HG03066 (cell line): ENCODE data around the gene ARL3.
A peak's percentile ranks its signal among the peaks of the same experiment; 100 is the strongest.

Experiments used
- ATAC-seq: cut with Tn5 transposase; IDR thresholded peaks from one replicate; pipeline ENCODE4 v1.9.1; 2021; ENCODE audit warnings: low read depth; ENCODE audit not compliant: unreplicated experiment

The ARL3 gene

DNA sequence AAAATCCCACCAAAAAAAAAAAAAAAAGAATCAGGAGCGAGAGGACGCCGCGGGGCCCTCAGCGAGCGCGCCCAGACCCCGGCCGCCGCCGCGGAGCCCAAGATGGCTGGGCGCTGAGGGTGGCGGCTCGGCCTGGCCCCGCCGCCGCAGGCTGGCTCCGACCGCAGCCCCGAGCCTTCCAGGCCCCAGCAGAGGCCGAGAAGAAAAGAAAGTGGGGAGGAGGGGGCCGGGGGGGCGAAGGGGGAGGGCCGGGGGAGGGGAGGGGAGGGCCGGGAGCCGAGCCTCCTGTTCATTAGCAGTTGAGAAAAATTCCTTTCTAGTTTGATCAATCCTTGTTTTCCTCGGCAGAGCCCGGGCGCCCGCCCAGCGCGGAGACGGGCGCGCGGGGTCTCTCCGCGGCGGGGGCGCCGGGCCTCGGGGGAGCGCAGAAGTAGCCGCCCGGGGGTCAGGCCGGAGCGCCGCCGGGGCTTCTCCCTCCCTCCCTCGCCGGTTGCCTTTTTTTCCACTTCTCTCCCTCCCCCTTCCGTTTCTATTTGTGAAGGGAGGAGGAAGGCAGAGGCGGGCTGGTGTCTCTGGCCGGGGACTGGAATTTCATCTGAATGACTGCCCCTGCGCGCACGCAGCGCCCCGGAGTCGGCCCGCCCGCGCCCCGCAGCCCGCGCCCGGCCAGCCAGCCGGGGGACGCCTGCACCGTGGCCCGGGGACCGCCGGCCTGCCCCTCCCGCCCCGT is 70.7 kb downstream of the ARL3 start:
- no peak for ATAC-seq

DNA sequence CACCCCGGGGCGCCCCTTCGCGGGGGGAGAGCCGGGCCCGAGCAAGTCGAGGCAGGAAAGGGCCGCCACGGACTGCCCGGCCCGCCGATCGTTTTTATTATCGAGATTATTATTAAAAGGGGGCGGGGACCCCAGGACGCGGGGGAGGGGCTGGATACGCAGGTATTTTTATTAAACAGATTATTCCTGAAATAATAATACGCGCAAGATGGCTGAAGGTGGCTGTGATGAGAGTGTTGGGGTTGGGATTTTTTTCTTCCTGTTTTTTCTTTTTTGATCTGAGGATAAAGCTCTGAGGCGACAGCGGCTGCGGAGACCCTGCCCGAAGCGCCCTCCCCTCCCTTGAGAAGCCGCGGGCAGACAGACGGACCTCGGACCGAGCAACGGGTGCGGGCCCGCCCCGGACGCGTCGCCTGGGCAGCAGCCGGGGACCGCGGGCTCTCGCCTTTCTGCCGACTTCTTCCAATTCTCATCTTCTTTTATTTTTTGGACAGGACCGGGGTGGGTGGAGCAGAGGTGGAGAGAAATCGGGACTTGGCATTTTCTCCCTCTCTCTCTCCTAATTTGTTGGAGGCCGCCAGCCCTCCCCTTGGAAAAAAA is 71.4 kb downstream of the ARL3 start:
- no peak for ATAC-seq

DNA sequence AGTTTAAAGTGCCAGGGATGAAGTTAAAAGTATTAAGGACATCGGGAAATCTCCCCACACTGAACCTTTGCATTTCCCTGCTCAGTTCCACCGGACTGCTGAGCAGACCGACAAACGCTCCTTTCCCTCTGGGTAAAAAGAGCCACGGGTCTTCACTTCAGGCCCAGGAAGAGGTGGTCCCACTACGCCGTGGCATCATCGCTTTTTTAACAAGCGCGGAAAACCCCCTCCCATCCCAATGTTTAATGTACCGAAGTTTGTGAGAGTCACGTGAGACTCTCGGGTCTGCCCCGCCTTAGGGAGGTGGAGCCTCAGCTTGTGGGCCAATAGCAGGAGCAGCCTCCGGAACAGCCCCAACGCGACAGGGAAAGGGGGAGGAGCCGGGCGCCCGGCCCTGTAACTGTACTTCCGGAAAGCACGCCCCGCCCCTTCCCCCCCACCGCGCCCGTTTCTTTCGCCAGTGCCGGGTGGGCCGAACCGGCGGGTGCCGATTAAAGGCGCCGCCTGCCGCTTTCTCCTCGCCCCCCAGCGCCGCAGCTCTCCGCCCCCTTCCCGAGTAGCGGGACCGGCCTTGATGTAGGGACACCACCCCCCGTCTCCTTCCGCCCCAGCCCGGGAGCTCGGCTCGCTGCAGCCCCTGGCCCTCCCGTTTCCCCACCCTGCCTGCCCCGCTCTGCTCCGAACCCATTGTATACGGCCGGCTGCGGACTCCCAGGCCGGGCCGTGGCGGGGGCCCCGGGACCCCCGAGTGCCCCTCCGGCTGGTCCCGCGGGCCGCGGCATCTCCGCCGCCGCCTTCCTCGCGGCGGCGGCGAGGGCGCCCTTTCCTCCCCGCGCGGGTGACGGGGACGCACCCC is 72.1 kb downstream of the ARL3 start:
- ATAC-seq, result peak; percentile 45

DNA sequence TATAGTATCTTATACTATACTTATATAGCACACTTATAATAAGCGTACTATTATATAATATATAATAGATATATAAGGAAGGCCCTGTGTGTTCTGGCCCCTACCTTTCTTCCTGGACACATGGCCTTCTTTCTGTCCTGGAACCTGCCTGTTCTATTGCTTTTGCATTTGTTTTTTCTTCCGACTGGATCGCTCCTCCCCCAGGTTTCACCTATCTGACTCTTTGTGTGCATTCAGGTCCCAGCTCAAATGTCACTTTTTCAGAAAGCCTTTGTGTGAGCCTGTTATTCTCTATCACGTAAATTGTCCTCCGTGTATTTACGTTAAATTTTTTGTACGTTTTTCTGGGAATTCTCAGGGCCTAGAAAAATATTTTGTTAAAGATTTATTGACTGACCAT is 72.8 kb downstream of the ARL3 start:
- ATAC-seq, result no peak

DNA sequence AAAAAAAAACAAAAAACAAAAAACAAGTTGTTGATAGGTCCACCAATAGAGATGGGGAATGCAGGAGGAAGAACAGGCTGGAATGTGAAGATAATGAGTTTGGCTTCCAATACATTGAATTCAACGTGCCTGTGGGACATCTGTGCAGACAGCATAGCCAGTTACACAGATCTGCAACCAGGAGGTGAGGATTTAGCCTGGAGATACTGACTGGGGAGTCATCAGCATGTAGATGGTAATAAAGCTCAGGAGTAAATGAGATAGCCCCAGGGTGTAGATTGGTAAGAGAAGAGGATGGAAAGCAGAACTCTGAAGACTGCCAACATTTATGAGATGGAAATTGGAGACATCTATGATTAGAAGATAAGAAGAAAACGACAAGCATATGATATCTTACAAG is 74.7 kb downstream of the ARL3 start:
- ATAC-seq, result no peak

DNA sequence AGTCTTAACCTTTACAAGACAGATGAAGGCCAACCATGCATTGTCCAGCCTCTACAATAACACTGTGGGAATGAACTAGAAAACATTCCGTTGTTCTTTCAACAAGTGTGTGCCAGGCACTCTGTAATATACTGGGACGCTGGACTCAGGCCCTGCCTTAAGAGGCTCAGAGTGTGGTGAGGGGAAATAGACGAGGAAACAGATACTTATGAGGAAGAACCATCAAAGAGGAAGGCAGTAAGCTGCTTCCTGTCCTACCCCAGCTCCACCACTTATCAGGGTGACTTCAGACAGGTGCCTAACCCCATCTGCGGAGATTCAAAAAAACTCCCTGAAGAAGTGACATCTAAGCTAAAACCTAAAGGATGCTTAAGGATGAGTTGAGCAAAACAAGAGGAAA is 78.8 kb downstream of the ARL3 start:
- no peak for ATAC-seq

DNA sequence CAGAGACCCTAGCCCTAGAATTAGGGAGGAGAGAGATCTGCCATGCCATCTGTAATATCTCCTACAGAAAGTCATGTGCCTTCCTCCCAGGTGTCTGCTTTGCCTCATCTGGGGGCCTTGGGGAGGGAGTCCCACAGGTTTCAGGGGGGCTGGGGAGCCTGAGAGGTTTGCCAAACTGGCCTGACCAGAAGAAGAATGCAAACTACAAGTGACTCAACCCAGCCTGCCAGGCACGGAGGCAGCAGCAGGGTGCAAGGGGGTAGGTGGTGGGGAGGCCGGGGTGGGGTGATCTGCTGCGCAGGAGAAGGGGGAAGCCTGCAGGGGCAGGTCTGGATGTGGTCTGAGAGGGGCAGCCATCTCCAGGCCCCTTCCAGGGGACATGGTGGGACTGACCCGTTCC is 79.5 kb downstream of the ARL3 start:
- no peak for ATAC-seq

DNA sequence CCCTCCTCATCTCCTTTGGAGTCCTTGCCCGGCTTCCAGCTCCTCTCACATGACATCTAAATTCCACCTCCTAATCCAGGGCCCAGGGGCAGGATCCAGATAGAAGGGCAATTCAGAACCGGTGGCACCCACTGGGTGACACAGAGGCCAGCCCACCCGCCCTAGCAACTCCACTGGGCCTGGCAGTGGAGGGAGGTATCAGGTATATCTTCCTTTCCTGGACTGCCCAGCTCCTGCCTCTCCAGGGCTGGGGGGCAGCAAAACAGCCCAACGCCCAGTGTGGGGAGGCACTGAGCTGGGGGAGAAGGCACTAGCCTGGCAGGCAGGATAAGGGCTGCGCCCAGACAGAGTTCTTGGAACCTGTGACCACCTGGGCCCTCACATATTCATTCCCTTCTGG is 80.3 kb downstream of the ARL3 start:
- no peak for ATAC-seq

DNA sequence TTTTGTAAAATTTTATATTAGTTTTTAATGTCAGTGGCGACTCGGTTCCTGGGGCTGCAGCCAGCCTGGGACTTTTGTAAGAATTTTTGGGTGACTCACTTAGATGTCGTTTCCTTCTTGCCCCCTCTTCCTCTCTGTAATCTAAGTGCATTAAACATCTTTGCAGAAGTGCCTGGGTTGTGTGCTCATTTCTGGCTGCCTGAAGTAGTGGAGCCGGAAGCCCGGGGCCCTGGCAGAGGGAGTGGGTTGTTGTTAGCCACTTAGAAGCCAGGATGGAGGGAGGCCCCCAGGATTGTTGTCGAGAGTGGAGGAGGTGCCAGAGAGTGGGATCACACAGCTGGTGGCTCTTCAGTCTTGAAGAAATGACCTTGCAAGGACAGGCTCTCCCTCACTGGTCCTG is 80.9 kb downstream of the ARL3 start:
- no peak for ATAC-seq

DNA sequence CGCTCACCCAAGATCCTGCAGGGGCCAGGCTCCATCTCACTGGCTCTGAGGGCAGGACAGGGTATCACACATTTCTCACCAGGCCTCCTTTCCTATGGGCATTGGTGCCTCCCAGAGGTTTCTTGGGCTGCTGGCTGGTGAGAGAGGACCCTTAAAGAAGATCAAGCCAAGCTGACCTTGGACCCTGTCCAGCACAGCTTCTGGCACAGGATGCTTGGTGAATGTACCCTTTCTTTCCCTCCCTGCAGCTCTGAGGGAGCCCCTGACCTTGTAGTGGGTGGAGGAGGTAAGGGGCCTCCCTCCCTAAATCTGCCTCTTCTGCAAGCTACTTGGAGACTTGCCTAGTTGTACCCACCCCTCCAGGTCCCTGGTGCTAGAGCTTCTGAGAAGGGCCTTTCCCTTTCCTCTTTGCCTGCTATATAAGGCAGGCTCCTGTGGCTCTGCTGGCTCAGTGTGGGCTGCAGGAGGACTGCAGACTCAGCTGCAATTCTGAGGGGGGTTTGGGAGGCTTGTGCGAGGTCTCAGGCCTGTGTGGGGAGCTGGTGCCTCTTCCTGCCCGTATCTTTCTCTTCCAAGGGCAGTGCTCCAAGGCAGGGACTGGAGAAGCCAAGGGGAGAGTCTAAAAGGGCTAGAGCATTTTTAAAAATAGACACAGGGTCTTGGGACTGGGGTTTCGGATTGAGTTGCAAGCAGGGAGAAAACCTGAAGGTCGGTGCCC is 81.6 kb downstream of the ARL3 start:
- no peak for ATAC-seq

DNA sequence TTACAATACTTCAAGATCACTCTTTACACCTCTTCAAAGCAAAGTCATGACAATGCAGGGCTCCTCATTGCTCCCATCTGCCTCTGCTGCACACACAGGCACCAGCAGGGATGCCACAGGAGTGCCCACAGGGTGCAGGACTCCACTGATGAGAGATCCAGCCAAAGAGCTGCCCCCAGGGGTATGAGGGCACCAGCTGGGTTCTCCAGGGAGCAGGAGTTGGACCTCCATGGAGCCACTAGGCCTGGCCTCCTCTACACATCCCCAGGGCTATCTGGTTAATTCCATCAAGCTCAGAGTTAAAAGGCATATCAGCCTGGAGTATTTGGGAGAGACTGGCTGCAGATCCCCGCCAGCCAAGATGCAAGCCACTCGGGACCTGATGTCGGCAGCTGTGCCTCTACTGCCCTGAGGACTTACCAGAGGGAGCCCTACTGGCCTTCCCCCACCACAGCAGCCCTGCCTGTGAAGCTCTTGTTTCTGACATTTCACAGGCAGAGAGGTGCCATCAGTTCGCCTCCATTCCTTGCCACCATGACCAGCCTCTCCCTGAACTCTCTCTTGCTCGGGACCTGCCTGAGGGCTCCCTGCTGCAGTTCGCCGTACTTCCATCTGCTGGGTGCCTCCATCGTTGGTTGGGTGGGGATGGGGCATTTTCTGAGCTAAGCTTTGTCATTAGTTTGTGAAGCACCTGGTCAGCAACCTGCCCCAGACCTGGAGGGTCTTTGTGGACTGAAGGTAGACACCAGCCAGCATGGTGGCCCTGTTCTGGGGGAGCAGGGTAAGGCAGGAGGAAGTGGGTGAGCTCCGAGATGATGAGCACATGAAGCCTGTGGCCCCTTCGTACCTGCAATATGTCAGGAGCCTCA is 82.4 kb downstream of the ARL3 start:
- no peak for ATAC-seq

DNA sequence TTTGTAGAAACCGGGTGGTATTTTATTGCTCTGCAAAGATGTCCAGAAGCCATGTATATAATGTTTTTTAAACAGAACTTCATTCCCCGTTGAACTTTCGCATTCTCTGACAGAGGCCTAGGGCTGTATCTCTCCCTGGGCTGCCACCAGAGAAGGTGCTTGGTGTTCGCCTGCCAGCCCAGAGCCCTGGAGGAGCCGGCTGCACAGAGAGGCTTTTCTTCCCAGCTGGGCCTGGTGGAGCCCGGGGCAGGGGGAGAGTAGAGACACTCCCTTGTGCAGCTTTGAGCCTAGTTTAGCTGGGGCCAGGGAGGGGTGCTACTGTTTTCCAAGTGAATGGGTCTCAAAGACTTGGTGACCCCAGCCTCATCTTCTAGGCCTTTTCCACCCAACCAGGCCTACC is 83.5 kb downstream of the ARL3 start:
- ATAC-seq, result no peak

DNA sequence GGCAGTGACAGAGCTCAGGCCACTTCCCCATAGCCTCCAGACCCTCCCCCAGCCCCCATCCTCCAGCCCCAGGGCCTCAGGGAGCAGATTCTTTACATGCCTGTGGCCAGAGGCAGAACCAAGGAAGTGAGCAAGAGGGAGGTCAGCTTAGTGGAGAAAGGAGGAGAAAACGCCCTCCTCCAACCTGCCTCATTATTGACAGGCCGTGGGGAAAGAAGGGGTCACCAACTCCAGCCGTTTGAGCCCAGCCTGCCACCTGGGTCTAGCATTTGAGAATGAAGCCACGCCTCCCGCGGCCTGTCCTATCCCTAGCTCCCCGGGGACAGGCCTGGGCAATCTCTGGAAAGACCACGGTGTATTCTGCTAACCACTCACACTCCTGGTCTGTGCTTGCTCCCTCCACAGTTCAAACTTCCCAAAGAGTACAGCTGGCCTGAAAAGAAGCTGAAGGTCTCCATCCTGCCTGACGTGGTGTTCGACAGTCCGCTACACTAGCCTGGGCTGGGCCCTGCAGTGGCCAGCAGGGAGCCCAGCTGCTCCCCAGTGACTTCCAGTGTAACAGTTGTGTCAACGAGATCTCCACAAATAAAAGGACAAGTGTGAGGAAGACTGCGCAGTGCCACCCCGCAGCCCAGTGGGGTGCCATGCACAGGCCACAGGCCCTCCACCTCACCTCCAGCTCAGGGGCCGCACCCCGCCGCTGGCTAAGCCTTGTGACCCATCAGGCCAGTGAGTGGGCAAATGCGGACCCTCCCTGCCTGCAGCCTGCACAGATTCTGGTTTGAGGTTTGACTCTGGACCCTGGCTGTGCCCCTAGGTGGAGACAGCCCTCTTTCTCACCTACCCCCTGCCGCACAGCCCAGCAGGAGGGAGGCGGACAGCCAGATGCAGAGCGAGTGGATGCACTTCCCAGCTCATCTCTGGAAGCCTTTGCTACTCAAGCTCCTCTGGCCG is 84.3 kb downstream of the ARL3 start:
- ATAC-seq, result no peak

DNA sequence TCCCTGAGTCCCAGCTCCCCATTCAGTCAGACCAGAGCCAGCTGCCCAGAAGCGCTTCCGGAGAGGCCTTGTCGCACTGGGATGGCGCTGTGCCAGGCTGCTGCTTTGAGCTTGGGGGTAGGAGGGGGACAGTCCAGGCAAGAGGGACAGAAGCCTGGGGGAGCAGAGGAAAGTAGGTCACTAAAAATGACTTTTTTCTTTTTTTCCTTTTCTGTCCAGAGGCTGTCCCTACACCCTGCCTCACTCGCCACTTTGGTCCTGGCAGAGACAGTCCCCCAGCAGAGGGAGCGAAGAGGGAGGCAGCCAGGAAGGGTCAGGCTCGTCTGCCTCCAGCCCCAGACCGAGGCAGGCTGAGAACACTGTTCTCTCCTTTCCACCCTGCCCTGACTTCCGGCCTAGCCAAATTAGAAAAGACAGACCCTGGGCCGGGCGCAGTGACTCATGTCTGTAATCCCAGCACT is 85.7 kb downstream of the ARL3 start:
- ATAC-seq, result no peak

DNA sequence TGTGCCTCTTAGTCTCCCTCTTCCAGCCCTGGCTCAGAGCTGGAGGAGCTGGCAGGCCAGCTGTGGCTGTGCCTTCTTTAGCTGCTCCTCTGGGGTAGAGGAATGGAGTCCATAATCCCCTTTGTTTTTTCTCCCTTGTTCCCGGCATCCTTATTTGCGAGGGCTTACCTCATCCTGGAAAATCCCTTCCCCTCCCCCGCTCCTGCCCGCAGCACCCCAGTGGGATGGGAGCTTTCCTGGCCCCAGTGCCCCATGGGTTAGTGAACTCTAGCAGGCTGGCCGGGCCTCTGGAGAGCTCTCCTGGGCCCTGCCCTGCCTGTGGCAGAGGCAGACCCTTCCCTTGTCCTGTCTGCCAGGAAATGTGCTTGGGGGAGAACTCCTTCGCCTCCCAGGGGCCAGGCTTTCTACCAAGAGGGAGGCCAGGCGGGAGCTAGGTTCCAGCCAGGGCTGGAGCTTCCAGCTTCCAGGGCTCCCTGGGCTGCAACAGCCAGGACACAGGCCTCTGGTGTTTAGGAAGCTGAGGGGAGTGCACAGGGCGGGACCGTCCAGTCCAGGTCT is 86.4 kb downstream of the ARL3 start:
- ATAC-seq, result no peak

DNA sequence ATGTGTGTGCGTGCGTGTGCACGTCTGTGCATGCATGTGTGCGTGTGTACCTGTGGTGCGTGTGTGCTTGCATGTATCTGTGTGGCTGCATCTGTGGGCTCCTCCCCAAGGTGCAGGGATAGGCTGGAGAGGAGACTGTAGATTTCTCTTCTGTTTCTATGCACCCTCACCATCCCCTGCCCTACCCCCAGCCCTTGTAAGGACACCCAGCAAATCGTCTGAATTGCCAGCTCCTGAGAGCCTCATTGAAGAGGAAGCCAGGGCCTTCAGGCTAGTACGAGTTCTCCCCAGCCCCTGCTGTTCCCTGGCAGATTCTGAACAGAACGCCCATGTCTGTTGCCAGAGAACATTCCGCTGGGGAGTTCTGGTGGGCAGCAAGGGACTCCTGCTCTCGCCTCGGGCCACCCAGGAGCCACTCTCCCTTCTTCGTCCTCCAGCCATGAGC is 86.9 kb downstream of the ARL3 start:
- no peak for ATAC-seq

DNA sequence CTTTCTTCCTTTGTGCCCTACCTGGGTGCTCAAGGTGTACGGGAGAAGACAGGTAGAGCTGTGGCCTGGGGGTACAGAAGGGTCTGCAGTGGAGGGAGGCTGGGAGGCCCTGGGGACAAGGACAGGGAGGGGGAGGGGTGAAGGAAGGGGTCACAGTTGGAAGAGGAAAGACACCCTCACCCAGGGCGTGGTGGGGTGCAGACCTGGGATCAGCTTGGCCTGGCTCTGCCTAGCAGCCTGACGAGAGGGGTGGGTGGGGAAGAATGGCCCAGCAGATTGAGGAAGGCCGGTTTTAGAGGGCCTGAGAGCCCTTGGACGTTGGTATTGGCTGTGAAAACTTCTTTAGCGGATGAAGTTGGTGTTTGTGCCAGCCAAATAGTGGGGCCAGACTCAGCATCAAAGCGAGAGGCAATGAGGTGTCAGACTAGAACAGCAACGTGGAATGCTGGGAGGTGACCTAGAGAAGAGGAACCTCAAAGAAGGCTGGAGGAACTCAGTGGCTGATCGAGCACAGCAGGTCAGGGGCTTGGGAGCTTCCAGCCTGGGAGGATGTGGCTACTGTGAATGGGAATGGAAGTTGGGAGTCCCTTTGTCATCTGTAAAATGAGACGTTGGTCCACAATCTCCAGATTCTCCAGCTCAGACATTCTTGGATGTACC is 88.0 kb downstream of the ARL3 start:
- ATAC-seq, result no peak
